Fibroblast of lung (primary cell): ENCODE measurements around the gene OR9A2.

Experiments
- CTCF ChIP-seq, 2 donors: IDR thresholded peaks in 1 of 2; conservative IDR thresholded peaks in 1 of 2; 1 replicate in 1 of 2; 2 replicates in 1 of 2; pipeline ENCODE4 v1.5.1; 2011 to 2012; ENCODE audit warnings: low read length in 2 of 2, control low read depth in 1 of 2, inconsistent platforms in 1 of 2, low read depth in 1 of 2, mild to moderate bottlenecking in 1 of 2
- EZH2 ChIP-seq: IDR thresholded peaks from 2 replicates; pipeline ENCODE4 v1.5.1; 2012; ENCODE audit warnings: low read length, control low read depth, mild to moderate bottlenecking; ENCODE audit errors: missing control alignments

GRCh38 chr7:143052041-143052440 is 25.1 kb upstream of the OR9A2 start, which contains the start of gene OR6V1:
- TF ChIP-seq CTCF (conservative IDR thresholded peaks at IDR 0.05 in 1 of 2, IDR thresholded peaks at IDR 0.05 in 1 of 2; ENCODE audit: low read depth in 1 of 2, low read length in 2 of 2) (no peak), EZH2 (no peak)
